Natural killer cell (primary cell): ENCODE measurements around the gene CNPY2. TPM values are rescaled to one million over a fixed set of nuclear protein-coding genes. Genes with fewer than 3 reads are reported as not detected.

Experiments
- ATAC-seq, 3 donors: fragments of 150-1000 bp in 2 of 3; fragments of 200-7000 bp in 1 of 3; cut with Tn5 transposase; 1 replicate in 1 of 3; 2 replicates in 2 of 3; pipeline ENCODE4 v1.10.0; 2021; ENCODE audit warnings: mild to moderate bottlenecking in 2 of 3, moderate library complexity in 2 of 3
- DNase-seq, 2 donors: peaks; one replicate each; pipeline versions ENCODE4 v3.0.0 to v3.0.0-alpha.2; 2013 to 2021; ENCODE audit warnings: mixed read lengths in 1 of 2
- H3K27ac ChIP-seq: one replicate; pipeline ENCODE4 v1.5.1; 2013; ENCODE audit warnings: mild to moderate bottlenecking, low read length
- H3K27me3 ChIP-seq: one replicate; pipeline ENCODE4 v1.6.1; 2013; ENCODE audit warnings: low read length; ENCODE audit not compliant: control insufficient read depth, insufficient read depth
- H3K36me3 ChIP-seq: one replicate; pipeline ENCODE4 v1.6.1; 2013; ENCODE audit warnings: low read length; ENCODE audit not compliant: control insufficient read depth, insufficient read depth
- H3K4me1 ChIP-seq: one replicate; pipeline ENCODE4 v1.6.1; 2013; ENCODE audit warnings: low read length; ENCODE audit not compliant: control insufficient read depth, insufficient read depth
- H3K4me3 ChIP-seq: one replicate; pipeline ENCODE4 v1.5.1; 2013; ENCODE audit warnings: low read length
- H3K9me3 ChIP-seq: one replicate; pipeline ENCODE4 v1.6.1; 2013; ENCODE audit warnings: low read length; ENCODE audit not compliant: control insufficient read depth, insufficient read depth
- H3K27ac Mint-ChIP-seq, 2 donors: one replicate each; pipeline ENCODE4 v1.8.0; 2022; ENCODE audit warnings: mild to moderate bottlenecking in 2 of 2, mixed read lengths in 2 of 2, moderate library complexity in 1 of 2
- H3K27me3 Mint-ChIP-seq, 2 donors: one replicate each; pipeline ENCODE4 v1.8.0; 2022; ENCODE audit warnings: low read depth in 2 of 2, mixed read lengths in 2 of 2
- H3K36me3 Mint-ChIP-seq: one replicate; pipeline ENCODE4 v1.8.0; 2022; ENCODE audit warnings: mixed read lengths
- H3K4me1 Mint-ChIP-seq, 2 donors: one replicate each; pipeline ENCODE4 v1.8.0; 2022; ENCODE audit warnings: mixed read lengths in 2 of 2
- H3K4me3 Mint-ChIP-seq: one replicate; pipeline ENCODE4 v1.8.0; 2022; ENCODE audit warnings: mild to moderate bottlenecking, moderate library complexity, mixed read lengths
- H3K9me3 Mint-ChIP-seq, 2 donors: one replicate each; pipeline ENCODE4 v1.8.0; 2022; ENCODE audit warnings: mixed read lengths in 2 of 2
- CTCF ChIP-seq: fragments of 200-600 bp; IDR thresholded peaks from one replicate; pipeline ENCODE4 v1.8.0; 2022; ENCODE audit warnings: antibody characterized with exemption
- WGBS: methylation state at CpG from one replicate; pipeline ENCODE4 v1.1.7; 2013; ENCODE audit warnings: missing lambda C conversion rate; ENCODE audit not compliant: insufficient coverage; 5-methylcytosine and 5-hydroxymethylcytosine counted together
- intact Hi-C: fragments of 100-400 bp; cut with micrococcal nuclease; formaldehyde crosslinking; loops from one replicate; pipeline ENCODE4 v1.14.2; 2022
- total RNA-seq, 4 donors: library from RNA; stranded (reverse); fragments of 120-200 nt in 1 of 4; gene quantifications; one replicate each; pipeline versions ENCODE4 v1.2.3 to v1.2.4, GENCODE V29; 2013 to 2022

The CNPY2 gene
- total RNA-seq, 3 donors from 2014 or later (not counting 1 experiment from before 2014, with no cell fraction given), result 50.4 to 64.3 (median 60.8) TPM

GRCh38 chr12:56333679-56334489 is 18.1 kb upstream of the CNPY2 start, which contains the start of gene PAN2:
Gene PAN2 (minus strand): TSS chr12:56334000. CDS start chr12:56333094, 906 bp downstream.
- H3K27me3 Mint-ChIP-seq, result no peaks in the 10 kb centered on the region
- H3K4me3 ChIP-seq, result peak within 1 kb of the TSS; percentile 77
- DNase-seq, result peak; percentile 92 to 97
- H3K36me3 Mint-ChIP-seq, result no peaks in the 10 kb centered on the region
- under 1% methylated on average over 44 of the region's 45 CpGs for WGBS
- peaks cover 31% of the 10 kb centered on the region for H3K4me1 ChIP-seq
- H3K4me3 Mint-ChIP-seq, result peak within 1 kb of the TSS; percentile 93
- H3K36me3 ChIP-seq, result no peaks in the 10 kb centered on the region
- H3K27ac ChIP-seq, result peak within 1 kb of the TSS; percentile 99
- H3K4me1 Mint-ChIP-seq, result peaks cover 19 to 34% of the 10 kb centered on the region in 2 donors
- ATAC-seq, result peak; percentile 91 to 96 (median 96)
- intact Hi-C loops, result loop anchor here (1.0 to 5.0 kb wide), 4 partner anchors 18 to 133 kb away; partner anchors contain the start of genes COQ10A, SPRYD4 and STAT2
- TF ChIP-seq CTCF, result peak; percentile 58
- no peaks in the 10 kb centered on the region for H3K9me3 Mint-ChIP-seq
- H3K9me3 ChIP-seq, result no peaks in the 10 kb centered on the region
- H3K27ac Mint-ChIP-seq, result peak within 1 kb of the TSS; percentile 99
- no peaks in the 10 kb centered on the region for H3K27me3 ChIP-seq

GRCh38 chr12:56333197-56333678 is 17.4 kb upstream of the CNPY2 start:
- DNase-seq (no peak), ATAC-seq (peak in 2 of 3 donors; percentile 6 to 10)
- peaks cover 19 to 28% of the 10 kb centered on the region in 2 donors for H3K4me1 Mint-ChIP-seq
- intact Hi-C loops, result loop anchor here (5.0 kb wide), 1 partner anchor 134 kb away; the partner anchor contains the start of gene SPRYD4
- H3K27ac Mint-ChIP-seq, result peak overlapping the region; percentile 99
- no peaks in the 10 kb centered on the region for H3K9me3 Mint-ChIP-seq
- 6% methylated on average over 5 of the region's 8 CpGs for WGBS
- Histone ChIP-seq H3K4me3 (peak overlapping the region; percentile 77), H3K27ac (peak overlapping the region; percentile 99), H3K36me3 (peaks cover 3% of the 10 kb centered on the region), H3K9me3 (no peaks in the 10 kb centered on the region), H3K4me1 (peaks cover 27% of the 10 kb centered on the region), H3K27me3 (no peaks in the 10 kb centered on the region)
- H3K27me3 Mint-ChIP-seq, result no peaks in the 10 kb centered on the region
- no peaks in the 10 kb centered on the region for H3K36me3 Mint-ChIP-seq
- H3K4me3 Mint-ChIP-seq, result peak overlapping the region; percentile 93
- TF ChIP-seq CTCF, result no peak

GRCh38 chr12:56332512-56333196 is 16.9 kb upstream of the CNPY2 start:
- Mint-ChIP-seq H3K4me1 (peaks cover 19 to 27% of the 10 kb centered on the region in 2 donors), H3K36me3 (peaks cover under 1% of the 10 kb centered on the region), H3K27ac (peak overlapping the region; percentile 99), H3K27me3 (no peaks in the 10 kb centered on the region), H3K9me3 (no peaks in the 10 kb centered on the region), H3K4me3 (peak overlapping the region; percentile 93)
- no peak for DNase-seq
- Histone ChIP-seq H3K4me1 (peaks cover 22% of the 10 kb centered on the region), H3K27me3 (no peaks in the 10 kb centered on the region), H3K36me3 (peaks cover 7% of the 10 kb centered on the region), H3K4me3 (peak overlapping the region; percentile 77), H3K27ac (peak overlapping the region; percentile 99), H3K9me3 (no peaks in the 10 kb centered on the region)
- intact Hi-C loops, result loop anchor here (5.0 kb wide), 1 partner anchor 135 kb away; the partner anchor contains the start of gene SPRYD4
- WGBS, result 97% methylated on average over 11 of the region's 11 CpGs
- ATAC-seq, result no peak
- no peak for TF ChIP-seq CTCF
